NT2/D1 (cell line): ENCODE measurements around the gene PIGU.

Experiments used
- DNase-seq: peaks from one replicate; pipeline ENCODE4 v3.0.0-alpha.2; 2011; ENCODE audit warnings: low read depth, low spot score
- H3K27me3 ChIP-seq: 2 replicates; pipeline ENCODE4 v1.6.0; 2011; ENCODE audit warnings: mild to moderate bottlenecking; ENCODE audit not compliant: insufficient read length, insufficient read depth
- H3K36me3 ChIP-seq: 2 replicates; pipeline ENCODE4 v1.6.1; 2011; ENCODE audit warnings: mild to moderate bottlenecking, low read length, mixed read lengths; ENCODE audit not compliant: insufficient read depth, insufficient read length
- H3K4me1 ChIP-seq: 2 replicates; pipeline ENCODE4 v1.5.1; 2011; ENCODE audit not compliant: insufficient read depth, insufficient read length
- H3K4me3 ChIP-seq: 2 replicates; pipeline ENCODE4 v1.5.1; 2011; ENCODE audit warnings: low read depth; ENCODE audit not compliant: insufficient read length
- H3K9ac ChIP-seq: 2 replicates; pipeline ENCODE4 v1.6.0; 2011; ENCODE audit warnings: low read depth; ENCODE audit not compliant: insufficient read length
- H3K9me3 ChIP-seq: 2 replicates; pipeline ENCODE4 v1.5.1; 2011; ENCODE audit warnings: mild to moderate bottlenecking, low read length; ENCODE audit not compliant: insufficient read depth
- SUZ12 ChIP-seq: IDR thresholded peaks from 2 replicates; pipeline ENCODE4 v1.6.1; 2011; ENCODE audit not compliant: insufficient read length, insufficient read depth; ENCODE audit errors: extremely low read depth
- YY1 ChIP-seq: IDR thresholded peaks from 2 replicates; pipeline ENCODE4 v1.6.1; 2011; ENCODE audit not compliant: insufficient read length, insufficient read depth
- ZNF274 ChIP-seq: IDR thresholded peaks from 2 replicates; pipeline ENCODE4 v1.6.1; 2011; ENCODE audit warnings: mild to moderate bottlenecking, low read depth, low read length

PIGU gene

GRCh38 chr20:34709831-34710567, 33.1 kb upstream of the PIGU start:
- Histone ChIP-seq H3K36me3 (peaks cover 29% of the 10 kb centered on the region), H3K4me3 (peak overlapping the region; percentile 64), H3K9ac (peak overlapping the region; percentile 81), H3K27me3 (peaks cover 24% of the 10 kb centered on the region), H3K4me1 (peaks cover 13% of the 10 kb centered on the region), H3K9me3 (no peaks in the 10 kb centered on the region)
- TF ChIP-seq ZNF274 (no peak), YY1 (no peak), SUZ12 (no peak)
- peak; percentile 23 for DNase-seq

DNA sequence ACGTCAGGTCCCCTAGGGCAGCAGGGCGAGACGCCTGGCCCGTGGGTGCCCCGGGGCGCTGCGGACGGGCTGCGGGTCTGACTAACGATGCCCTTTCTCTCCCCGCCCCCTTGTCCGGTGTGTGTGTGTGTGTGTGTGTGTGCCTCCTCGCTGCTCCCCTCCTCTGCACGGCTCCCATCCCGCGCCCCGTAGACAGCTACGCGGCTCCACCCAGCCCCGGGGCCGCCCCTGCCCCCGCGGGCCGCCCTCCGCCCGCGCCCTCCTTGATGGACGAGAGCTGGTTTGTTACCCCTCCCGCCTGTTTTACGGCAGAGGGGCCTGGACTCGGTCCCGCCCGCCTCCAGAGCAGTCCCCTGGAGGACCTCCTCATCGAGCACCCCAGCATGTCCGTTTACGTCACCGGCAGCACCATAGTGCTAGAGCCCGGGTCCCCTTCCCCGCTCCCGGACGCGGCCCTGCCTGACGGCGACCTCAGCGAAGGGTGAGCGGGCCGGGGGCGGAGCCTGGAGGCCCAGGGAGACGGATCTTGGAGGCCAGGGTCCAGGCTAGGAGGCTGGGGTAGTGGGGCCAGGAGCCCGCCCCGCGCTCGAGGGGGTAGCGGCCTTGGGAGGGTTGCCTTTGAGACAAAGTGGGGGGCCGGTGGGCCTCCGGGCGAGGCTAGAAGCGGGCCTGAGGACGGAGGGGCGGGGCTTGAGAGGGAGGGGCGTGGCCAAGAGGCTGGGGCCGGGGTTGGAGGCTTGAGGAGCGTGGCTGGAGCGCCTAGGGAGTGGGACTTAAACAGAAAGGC, 32.3 kb upstream of the PIGU start:
- peak overlapping the region; percentile 64 for H3K4me3 ChIP-seq
- DNase-seq: peak; percentile 58
- peaks cover 14% of the 10 kb centered on the region for H3K4me1 ChIP-seq
- H3K36me3 ChIP-seq: peaks cover 22% of the 10 kb centered on the region
- no peak for TF ChIP-seq YY1
- peaks cover 24% of the 10 kb centered on the region for H3K27me3 ChIP-seq
- H3K9ac ChIP-seq: peak overlapping the region; percentile 81
- H3K9me3 ChIP-seq: no peaks in the 10 kb centered on the region

GRCh38 chr20:34708621-34709043, 31.7 kb upstream of the PIGU start:
- peak; percentile 42 for DNase-seq
- Histone ChIP-seq H3K27me3 (peaks cover 26% of the 10 kb centered on the region), H3K9me3 (no peaks in the 10 kb centered on the region), H3K4me1 (peaks cover 14% of the 10 kb centered on the region), H3K36me3 (peaks cover 20% of the 10 kb centered on the region), H3K9ac (peak overlapping the region; percentile 81), H3K4me3 (peak overlapping the region; percentile 64)
- TF ChIP-seq SUZ12 (no peak), YY1 (no peak), ZNF274 (no peak)

DNA sequence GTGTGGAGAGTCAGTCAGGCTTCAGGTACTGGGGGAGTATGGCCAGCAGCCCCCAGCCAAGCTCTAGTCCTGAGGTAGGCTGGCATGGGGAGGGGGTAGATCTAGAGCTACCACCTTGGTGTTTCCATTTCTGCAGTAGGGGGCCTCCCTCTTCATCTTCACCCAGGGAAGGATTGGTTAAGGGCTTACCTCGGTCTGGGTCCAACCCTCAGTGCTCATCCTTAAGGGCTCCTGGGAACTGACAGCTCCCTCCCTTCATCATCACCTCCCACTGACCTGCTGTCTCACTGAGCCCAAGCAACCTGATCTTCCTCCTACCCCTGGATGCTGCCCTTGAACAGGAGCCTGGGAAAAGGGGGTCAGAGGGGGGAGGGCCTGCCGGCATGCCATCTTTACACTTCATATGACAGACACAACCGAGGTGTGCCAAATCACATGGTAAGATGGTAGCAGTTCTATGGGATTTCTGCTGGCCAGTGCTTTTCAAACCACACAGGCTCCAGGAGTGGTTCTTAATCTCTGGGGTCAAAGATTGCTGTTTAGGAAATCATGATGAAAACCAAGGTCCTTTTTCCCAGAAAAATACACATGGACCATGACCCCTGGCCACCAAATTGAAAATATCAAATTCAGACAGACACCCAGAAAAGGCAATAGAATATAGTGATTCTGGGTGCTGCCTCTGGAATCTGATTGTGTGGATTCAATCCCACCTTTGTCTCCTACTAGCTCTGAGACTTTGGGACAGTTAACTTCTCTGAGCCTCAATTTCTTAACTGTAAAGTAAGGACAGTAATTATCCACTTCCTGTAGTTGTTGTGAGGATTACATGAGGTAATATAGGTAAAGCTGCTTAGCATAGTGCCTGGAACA, 30.3 kb upstream of the PIGU start:
- TF ChIP-seq ZNF274 (no peak), YY1 (no peak), SUZ12 (no peak)
- Histone ChIP-seq H3K4me1 (peaks cover 14% of the 10 kb centered on the region), H3K36me3 (peaks cover 13% of the 10 kb centered on the region), H3K9ac (no peak overlapping the region), H3K27me3 (peaks cover 35% of the 10 kb centered on the region), H3K9me3 (no peaks in the 10 kb centered on the region), H3K4me3 (no peak overlapping the region)
- no peak for DNase-seq

GRCh38 chr20:34706302-34706875, 29.5 kb upstream of the PIGU start:
- peaks cover 14% of the 10 kb centered on the region for H3K4me1 ChIP-seq
- H3K4me3 ChIP-seq: no peak overlapping the region
- DNase-seq: no peak
- peaks cover 31% of the 10 kb centered on the region for H3K27me3 ChIP-seq
- TF ChIP-seq YY1 (no peak), ZNF274 (no peak), SUZ12 (no peak)
- no peaks in the 10 kb centered on the region for H3K9me3 ChIP-seq
- no peak overlapping the region for H3K9ac ChIP-seq
- peaks cover 6% of the 10 kb centered on the region for H3K36me3 ChIP-seq

DNA sequence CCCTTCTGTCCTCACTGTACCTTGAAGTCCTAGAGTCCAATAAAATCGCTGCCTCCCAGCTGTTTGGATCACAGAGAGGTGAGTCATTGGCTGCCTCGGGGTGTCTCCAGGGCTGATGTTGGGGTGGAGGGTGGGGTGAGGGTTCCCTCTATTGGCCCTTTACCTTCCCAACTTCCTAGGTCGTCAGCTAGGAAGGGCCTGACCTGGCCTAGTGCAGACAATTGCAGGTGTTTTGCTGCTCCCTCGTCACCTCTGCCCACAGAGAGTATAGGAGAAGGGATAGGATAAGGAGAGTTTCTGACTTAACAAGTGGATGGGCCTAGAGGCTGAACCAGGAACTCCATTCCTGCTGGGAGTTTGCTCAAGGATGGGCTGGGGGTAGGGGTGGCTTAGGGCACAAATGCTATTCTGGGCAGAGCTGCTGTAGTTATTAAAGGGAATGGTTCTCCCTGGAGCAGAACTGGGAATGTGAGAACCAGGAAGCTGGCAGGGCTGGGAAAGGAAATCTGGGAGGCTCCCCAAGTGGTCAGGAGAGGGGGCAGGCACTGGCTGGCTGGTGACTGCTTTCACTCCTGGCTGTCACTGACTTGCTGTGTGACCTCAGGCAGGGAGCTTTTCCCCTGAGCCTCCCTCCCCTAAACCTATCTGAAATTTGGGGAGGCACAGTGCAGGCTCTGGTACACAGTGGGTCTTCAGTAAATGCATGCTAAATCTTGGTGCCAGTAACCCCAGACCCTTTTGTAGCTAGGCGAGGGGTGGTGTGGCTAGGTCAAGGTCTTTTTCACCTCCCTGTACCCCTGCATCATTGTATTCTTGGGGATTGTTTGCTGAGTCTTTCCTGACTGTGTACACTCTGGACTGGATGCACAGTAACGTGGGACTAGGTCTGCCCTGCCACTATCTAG, 28.8 kb upstream of the PIGU start:
- H3K9ac ChIP-seq: peak overlapping the region; percentile 72
- no peaks in the 10 kb centered on the region for H3K9me3 ChIP-seq
- peaks cover 23% of the 10 kb centered on the region for H3K27me3 ChIP-seq
- no peaks in the 10 kb centered on the region for H3K36me3 ChIP-seq
- peaks cover 7% of the 10 kb centered on the region for H3K4me1 ChIP-seq
- TF ChIP-seq YY1: no peak
- no peak for TF ChIP-seq ZNF274
- TF ChIP-seq SUZ12: no peak
- H3K4me3 ChIP-seq: no peak overlapping the region
- no peak for DNase-seq
